ENCODE data around the gene PKP4. TPM values are rescaled to one million over a fixed set of nuclear protein-coding genes. Genes with fewer than 3 reads are reported as not detected.

The PKP4 gene
- total RNA-seq, 3 donors from 2014 or later: 62.1 to 138 (median 121) TPM

DNA sequence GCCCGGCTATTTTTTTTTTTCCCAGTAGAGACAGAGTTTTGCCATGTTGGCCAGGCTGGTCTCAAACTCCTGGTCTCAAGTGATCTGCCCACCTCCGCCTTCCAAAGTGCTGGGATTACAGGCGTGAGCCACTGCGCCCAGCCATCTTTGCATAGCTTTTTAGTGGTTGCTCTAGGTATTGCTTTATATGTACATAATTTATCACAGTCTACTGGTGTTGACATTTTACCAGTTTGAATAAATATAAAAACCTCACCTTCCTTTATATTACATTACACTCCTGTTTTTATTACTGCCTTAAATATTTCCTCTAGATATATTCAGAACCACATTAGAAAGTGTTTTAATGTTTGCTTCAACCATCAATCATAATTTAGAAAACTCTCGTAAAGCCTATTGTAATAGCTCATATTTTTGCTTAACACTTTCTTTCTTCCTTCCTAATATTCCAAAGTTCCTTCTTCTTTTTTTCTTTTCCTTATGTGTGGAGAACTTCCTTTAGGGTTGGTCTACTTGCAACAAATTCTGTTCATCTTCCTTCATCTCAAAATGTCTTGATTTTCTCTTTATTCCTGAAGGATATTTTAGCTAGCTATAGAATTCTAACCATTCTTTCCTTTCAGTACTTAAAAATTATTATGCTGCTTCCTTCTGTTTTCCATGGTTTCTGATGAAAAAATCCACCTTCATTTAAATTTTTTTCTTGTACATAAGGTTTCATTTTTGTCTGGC is 256.2 kb downstream of the PKP4 start:
- H3K36me3 ChIP-seq: no peaks in the 10 kb centered on the region
- intact Hi-C loops (cut with DNase I; ENCODE audit: low total_unique reads): no loop called here
- no peak overlapping the region for H3K27ac ChIP-seq
- peaks cover 0 to 7% of the 10 kb centered on the region in 2 donors for H3K9me3 ChIP-seq
- H3K4me1 ChIP-seq: peaks cover 0 to 6% of the 10 kb centered on the region in 2 donors
- TF ChIP-seq, protein P1, sequence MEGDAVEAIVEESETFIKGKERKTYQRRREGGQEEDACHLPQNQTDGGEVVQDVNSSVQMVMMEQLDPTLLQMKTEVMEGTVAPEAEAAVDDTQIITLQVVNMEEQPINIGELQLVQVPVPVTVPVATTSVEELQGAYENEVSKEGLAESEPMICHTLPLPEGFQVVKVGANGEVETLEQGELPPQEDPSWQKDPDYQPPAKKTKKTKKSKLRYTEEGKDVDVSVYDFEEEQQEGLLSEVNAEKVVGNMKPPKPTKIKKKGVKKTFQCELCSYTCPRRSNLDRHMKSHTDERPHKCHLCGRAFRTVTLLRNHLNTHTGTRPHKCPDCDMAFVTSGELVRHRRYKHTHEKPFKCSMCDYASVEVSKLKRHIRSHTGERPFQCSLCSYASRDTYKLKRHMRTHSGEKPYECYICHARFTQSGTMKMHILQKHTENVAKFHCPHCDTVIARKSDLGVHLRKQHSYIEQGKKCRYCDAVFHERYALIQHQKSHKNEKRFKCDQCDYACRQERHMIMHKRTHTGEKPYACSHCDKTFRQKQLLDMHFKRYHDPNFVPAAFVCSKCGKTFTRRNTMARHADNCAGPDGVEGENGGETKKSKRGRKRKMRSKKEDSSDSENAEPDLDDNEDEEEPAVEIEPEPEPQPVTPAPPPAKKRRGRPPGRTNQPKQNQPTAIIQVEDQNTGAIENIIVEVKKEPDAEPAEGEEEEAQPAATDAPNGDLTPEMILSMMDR (IDR thresholded peaks at IDR 0.05): no peak
- TF ChIP-seq POLR2A (IDR thresholded peaks at IDR 0.05): no peak
- no peak for TF ChIP-seq POLR2AphosphoS5 (IDR thresholded peaks at IDR 0.05)
- no peak for DNase-seq (ENCODE audit: low spot score in 2 of 2)
- H3K4me3 ChIP-seq: no peak overlapping the region
- H3K27me3 ChIP-seq: no peaks in the 10 kb centered on the region

DNA sequence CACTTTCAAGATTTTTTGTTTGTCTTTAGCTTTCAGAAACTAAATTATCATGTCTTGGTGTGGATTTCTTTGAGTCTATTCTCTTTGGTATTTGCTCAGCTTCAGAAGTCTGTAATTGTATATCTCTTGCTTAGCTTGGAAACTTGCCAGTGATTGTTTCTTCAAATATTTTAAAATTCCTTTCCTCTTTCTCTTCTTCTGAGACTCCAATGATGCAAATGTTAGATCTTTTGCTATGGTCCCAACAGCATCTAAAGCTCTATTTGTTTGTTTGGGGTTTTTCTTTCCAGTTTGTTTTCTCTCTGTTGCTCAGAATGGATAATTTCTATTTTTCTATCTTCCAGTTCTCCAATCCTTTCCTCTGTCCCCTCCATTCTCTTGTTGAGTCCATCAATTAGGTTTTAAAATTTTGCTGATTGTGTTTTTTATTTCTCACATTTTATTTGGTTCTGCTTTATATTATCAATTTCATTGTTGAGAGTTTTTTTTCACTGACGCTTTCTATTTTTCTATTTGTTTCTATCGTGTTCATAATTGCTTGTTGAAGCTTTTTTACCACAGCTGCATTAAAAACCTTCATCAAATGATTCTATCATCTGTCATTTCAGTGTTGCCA is 256.9 kb downstream of the PKP4 start:
- DNase-seq (ENCODE audit: low spot score in 2 of 2): no peak
- TF ChIP-seq POLR2AphosphoS5 (IDR thresholded peaks at IDR 0.05) (no peak), POLR2A (IDR thresholded peaks at IDR 0.05) (no peak)
- TF ChIP-seq, protein P1 (IDR thresholded peaks at IDR 0.05): no peak
- peaks cover 0 to 7% of the 10 kb centered on the region in 2 donors for H3K9me3 ChIP-seq
- no peak overlapping the region for H3K27ac ChIP-seq
- peaks cover 0 to 6% of the 10 kb centered on the region in 2 donors for H3K4me1 ChIP-seq
- H3K4me3 ChIP-seq: no peak overlapping the region
- H3K27me3 ChIP-seq: no peaks in the 10 kb centered on the region
- no peaks in the 10 kb centered on the region for H3K36me3 ChIP-seq
- intact Hi-C loops (cut with DNase I; ENCODE audit: low total_unique reads): no loop called here

DNA sequence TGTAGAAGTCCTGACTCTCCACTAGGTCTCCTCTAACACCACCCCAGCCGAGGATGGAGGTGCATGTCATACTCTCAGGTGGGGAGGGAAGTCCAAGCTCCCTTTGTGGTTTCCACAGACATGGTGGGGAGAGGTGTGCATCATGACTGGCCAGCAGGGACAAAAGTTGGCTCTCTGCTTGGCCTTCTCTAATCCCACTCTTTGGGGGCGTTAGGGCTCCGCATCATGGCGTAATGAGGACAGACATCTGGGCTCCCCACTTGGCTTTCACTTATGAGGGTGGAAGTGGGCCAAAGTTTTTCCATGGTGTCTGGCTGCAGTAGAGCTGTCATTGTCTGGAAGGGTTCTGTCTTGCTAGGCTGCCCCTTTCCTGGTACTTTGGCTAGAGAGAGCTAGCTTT is 257.7 kb downstream of the PKP4 start:
- TF ChIP-seq, protein P1 (IDR thresholded peaks at IDR 0.05): no peak
- TF ChIP-seq POLR2AphosphoS5 (IDR thresholded peaks at IDR 0.05) (no peak), POLR2A (IDR thresholded peaks at IDR 0.05) (no peak)
- H3K9me3 ChIP-seq: peaks cover 0 to 7% of the 10 kb centered on the region in 2 donors
- H3K36me3 ChIP-seq: no peaks in the 10 kb centered on the region
- no peak for DNase-seq (ENCODE audit: low spot score in 2 of 2)
- no peak overlapping the region for H3K4me3 ChIP-seq
- intact Hi-C loops (cut with DNase I; ENCODE audit: low total_unique reads): no loop called here
- no peaks in the 10 kb centered on the region for H3K27me3 ChIP-seq
- no peak overlapping the region for H3K27ac ChIP-seq
- peaks cover 0 to 6% of the 10 kb centered on the region in 2 donors for H3K4me1 ChIP-seq

DNA sequence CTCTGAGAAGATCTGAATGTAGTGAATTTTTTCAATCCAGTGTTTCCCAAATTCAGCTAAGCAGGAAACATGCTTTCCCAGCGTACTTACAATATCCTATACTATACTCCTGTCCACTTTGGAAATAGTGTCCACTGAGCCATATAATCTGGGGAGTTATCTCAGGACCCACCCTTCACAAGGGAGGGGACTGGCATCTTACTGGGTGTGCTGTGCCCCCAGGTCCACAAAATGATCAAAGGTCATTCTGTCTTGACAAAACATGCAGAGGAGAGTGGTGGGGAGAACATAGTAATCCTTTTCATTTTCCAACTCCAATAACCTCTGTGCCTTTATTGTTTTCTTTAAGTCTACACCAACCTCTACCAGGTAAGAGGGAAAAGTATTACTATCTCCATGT is 258.6 kb downstream of the PKP4 start:
- no peak overlapping the region for H3K4me3 ChIP-seq
- DNase-seq (ENCODE audit: low spot score in 2 of 2): no peak
- H3K9me3 ChIP-seq: peaks cover 0 to 7% of the 10 kb centered on the region in 2 donors
- H3K36me3 ChIP-seq: no peaks in the 10 kb centered on the region
- H3K4me1 ChIP-seq: peaks cover 0 to 6% of the 10 kb centered on the region in 2 donors
- H3K27me3 ChIP-seq: no peaks in the 10 kb centered on the region
- TF ChIP-seq, protein P1 (IDR thresholded peaks at IDR 0.05): no peak
- TF ChIP-seq POLR2AphosphoS5 (IDR thresholded peaks at IDR 0.05) (no peak), POLR2A (IDR thresholded peaks at IDR 0.05) (no peak)
- H3K27ac ChIP-seq: peak overlapping the region; percentile 64 to 92
- intact Hi-C loops (cut with DNase I; ENCODE audit: low total_unique reads): no loop called here

DNA sequence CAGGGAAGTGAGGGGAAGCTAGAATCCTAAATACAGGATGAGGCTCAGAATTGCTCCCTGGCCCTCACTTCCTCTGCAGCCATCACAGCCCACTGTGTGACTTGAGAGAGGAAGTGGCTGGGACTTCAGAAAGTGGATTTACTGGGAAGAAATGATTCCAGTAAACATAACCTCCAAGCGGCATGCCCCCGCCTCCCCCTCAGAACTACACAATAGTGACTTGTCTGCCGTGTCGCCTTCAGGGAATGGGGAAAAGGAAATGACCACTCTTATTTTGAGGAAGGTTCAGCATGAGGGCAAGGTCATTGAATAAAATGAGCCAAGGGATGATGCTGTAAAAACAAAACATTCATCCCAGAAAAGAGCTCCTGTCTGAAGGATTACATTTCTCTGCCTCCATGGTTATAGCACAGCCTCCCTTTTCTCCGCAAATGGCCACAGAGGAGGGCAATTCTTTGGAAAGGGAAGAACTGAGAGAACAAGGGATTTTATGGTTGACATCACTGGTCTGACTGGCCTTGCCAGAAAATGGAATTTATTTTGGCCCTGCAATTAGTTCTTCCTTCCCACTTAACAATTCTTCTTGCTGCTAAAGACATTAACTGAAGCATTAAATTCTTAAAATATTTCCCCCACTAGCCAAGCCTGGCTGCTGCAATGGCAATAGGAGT is 259.5 kb downstream of the PKP4 start:
- Histone ChIP-seq H3K27ac (peak overlapping the region; percentile 64 to 92), H3K9me3 (peaks cover 0 to 7% of the 10 kb centered on the region in 2 donors), H3K4me3 (peak overlapping the region in 1 of 3 donors; percentile 13), H3K27me3 (no peaks in the 10 kb centered on the region), H3K4me1 (peaks cover 0 to 6% of the 10 kb centered on the region in 2 donors), H3K36me3 (no peaks in the 10 kb centered on the region)
- DNase-seq (ENCODE audit: low spot score in 2 of 2): no peak
- TF ChIP-seq, protein P1 (IDR thresholded peaks at IDR 0.05): no peak
- TF ChIP-seq POLR2AphosphoS5 (IDR thresholded peaks at IDR 0.05): peak in 2 of 3 donors; percentile 59 to 71
- TF ChIP-seq POLR2A (IDR thresholded peaks at IDR 0.05): no peak
- intact Hi-C loops (cut with DNase I; ENCODE audit: low total_unique reads): no loop called here
